ENCODE data around the gene NHSL1. TPM values are rescaled to one million over a fixed set of nuclear protein-coding genes. Genes with fewer than 3 reads are reported as not detected.

The NHSL1 gene
- total and polyA plus RNA-seq, 8 donors: 37.8 to 90.2 (median 76.8) TPM

DNA sequence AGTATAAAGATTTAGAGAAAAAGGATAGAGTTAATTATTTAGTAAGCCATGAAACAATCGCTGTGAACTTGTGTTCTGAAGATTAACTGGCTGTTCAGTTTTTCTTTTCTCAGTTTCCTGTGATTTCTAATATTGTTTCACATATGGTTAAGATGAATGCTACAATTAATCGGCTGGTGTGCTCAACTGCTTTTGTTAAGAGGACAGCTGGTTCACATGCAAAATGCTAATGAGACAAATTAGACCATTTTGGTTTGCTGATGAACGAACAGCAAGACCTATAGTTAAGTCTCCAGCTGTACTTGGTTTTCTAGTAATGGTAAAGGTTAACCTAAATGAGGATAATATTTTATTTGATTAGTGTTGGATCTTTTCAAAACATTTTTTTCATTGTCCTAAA, 10.8 kb upstream of the NHSL1 start:
- TF ChIP-seq, protein P1, sequence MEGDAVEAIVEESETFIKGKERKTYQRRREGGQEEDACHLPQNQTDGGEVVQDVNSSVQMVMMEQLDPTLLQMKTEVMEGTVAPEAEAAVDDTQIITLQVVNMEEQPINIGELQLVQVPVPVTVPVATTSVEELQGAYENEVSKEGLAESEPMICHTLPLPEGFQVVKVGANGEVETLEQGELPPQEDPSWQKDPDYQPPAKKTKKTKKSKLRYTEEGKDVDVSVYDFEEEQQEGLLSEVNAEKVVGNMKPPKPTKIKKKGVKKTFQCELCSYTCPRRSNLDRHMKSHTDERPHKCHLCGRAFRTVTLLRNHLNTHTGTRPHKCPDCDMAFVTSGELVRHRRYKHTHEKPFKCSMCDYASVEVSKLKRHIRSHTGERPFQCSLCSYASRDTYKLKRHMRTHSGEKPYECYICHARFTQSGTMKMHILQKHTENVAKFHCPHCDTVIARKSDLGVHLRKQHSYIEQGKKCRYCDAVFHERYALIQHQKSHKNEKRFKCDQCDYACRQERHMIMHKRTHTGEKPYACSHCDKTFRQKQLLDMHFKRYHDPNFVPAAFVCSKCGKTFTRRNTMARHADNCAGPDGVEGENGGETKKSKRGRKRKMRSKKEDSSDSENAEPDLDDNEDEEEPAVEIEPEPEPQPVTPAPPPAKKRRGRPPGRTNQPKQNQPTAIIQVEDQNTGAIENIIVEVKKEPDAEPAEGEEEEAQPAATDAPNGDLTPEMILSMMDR (IDR thresholded peaks at IDR 0.05): no peak
- Histone ChIP-seq H3K36me3 (no peaks in the 10 kb centered on the region), H3K4me1 (no peaks in the 10 kb centered on the region), H3K27ac (no peak overlapping the region), H3K27me3 (no peaks in the 10 kb centered on the region), H3K4me3 (no peak overlapping the region), H3K9me3 (no peaks in the 10 kb centered on the region)
- ATAC-seq (no peak), DNase-seq (no peak)
- intact Hi-C loops (cut with DNase I): loop anchor here in 1 of 2 donors (10.0 kb wide), 2 partner anchors 75 to 395 kb away; no protein-coding TSS in a partner anchor

DNA sequence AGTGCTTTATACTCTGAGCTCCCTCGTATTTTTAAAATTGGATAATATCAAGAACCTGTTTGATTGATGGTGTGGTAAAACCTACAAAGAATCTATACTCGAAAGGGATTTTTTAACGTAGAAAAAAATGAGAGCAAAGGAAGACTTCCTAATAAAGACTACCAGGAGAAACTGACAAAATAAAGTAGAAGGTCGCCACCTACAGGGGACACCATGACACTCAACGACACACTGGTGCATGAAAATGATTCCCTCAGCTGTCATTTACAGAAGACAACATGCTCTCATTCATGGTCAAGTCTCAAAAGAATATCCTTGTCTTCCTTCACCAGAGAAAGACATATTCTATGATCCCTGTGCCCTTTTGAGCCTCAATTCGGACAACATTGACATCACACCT, 10.1 kb upstream of the NHSL1 start:
- no peaks in the 10 kb centered on the region for H3K27me3 ChIP-seq
- no peaks in the 10 kb centered on the region for H3K36me3 ChIP-seq
- H3K4me1 ChIP-seq: no peaks in the 10 kb centered on the region
- DNase-seq (peak in 1 of 4 donors; percentile 36), ATAC-seq (peak; percentile 78)
- intact Hi-C loops (cut with DNase I): no loop called here
- H3K27ac ChIP-seq: no peak overlapping the region
- TF ChIP-seq, protein P1 (IDR thresholded peaks at IDR 0.05): peak; percentile 34 to 44
- H3K9me3 ChIP-seq: no peaks in the 10 kb centered on the region
- H3K4me3 ChIP-seq: no peak overlapping the region

DNA sequence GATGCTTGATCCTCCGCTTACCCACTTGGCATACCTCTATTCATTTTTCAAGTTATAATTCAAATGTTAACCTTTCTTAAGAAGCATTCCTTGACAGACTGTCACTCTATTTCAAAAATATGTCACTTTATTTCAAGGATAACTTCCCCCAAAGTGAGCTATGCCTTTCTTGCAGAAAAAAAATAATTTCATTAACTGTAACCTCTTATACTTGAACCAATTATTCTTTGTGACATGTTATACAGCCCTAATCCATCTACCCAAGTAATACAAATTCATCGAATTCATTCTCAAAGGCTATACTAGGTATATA, 9.3 kb upstream of the NHSL1 start:
- ATAC-seq (no peak), DNase-seq (no peak)
- intact Hi-C loops (cut with DNase I): no loop called here
- TF ChIP-seq, protein P1 (IDR thresholded peaks at IDR 0.05): no peak
- Histone ChIP-seq H3K36me3 (no peaks in the 10 kb centered on the region), H3K4me3 (no peak overlapping the region), H3K9me3 (no peaks in the 10 kb centered on the region), H3K27me3 (no peaks in the 10 kb centered on the region), H3K27ac (no peak overlapping the region), H3K4me1 (peaks cover 0 to 1% of the 10 kb centered on the region in 2 donors)

DNA sequence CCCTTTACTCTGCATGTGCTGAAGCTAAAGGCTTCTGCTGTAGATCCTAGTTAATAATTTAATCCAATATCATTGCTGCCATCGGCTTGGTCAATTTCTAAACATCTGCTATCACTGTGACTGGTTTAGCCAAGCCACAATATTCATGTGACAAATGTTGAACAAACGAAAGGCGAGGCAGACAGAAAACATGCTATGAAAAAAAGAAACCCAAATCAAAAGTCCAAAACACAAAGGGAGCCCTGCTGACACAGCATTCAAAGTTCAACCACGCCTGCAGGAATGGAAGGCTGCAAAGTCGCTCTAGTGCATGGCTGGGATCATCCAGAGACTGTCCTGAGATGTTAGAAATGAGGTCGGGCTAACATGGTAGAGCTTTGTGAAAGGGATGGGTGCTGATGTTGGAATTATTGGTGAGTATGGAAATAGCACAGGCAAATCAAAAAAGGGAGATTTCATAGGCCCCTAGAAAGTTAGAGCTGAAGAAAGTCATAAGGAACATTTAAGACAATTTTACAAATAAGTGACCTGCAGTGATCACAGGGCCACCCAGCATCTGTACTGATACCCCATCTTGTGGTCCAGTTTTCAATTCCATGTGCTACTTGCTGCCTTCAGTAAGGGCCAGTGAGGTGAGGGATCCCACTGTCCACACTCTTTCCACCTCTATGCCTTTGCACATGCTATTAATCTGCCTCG, 8.8 kb upstream of the NHSL1 start:
- intact Hi-C loops (cut with DNase I): no loop called here
- ATAC-seq: peak; percentile 8
- H3K4me3 ChIP-seq: no peak overlapping the region
- no peak overlapping the region for H3K27ac ChIP-seq
- no peak for DNase-seq
- no peaks in the 10 kb centered on the region for H3K36me3 ChIP-seq
- H3K27me3 ChIP-seq: no peaks in the 10 kb centered on the region
- TF ChIP-seq, protein P1 (IDR thresholded peaks at IDR 0.05): no peak
- H3K4me1 ChIP-seq: peaks cover 0 to 6% of the 10 kb centered on the region in 2 donors
- no peaks in the 10 kb centered on the region for H3K9me3 ChIP-seq

DNA sequence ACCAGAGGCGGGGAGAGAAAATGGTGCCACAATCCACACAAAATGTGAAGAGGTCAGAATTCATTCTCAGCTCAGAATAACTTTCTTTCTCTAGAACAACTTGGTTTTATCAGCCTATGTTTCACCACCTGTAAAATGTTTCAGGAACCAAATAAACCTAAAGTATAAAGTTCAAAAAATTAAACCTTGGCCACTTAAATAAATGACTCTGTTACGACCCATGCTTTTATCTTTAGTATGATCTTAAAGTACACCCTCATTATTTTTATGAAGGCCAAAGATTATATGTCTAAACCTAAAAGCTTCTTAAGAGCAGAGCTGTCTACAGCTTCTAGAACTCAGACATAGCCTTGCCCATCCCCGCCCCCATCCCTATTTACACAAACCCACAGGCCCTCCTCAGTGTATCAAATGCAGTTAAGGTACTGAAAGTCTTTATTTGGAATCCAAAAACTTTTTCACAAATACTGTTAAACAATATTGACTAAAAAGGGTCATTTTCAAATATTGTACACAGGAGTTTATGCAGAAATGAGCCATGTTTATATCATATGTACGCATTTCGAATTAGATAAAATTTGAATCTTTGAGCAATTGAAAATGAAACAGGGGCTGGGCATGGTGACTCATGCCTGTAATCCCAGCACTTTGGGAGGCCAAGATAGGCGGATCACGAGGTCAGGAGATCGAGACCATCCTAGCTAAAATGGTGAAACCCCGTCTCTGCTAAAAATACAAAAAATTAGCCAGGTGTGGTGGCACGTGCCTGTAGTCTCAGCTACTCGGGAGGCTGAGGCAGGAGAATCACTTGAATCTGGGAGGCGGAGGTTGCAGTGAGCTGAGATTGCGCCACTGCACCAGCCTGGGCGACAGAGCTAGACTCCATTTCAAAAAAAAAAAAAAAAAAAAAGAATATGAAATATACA, 5.7 kb upstream of the NHSL1 start:
- intact Hi-C loops (cut with DNase I): no loop called here
- TF ChIP-seq, protein P1 (IDR thresholded peaks at IDR 0.05): no peak
- H3K4me3 ChIP-seq: no peak overlapping the region

More for the DNA sequence above, 5.7 kb upstream of the NHSL1 start:
- ATAC-seq (no peak), DNase-seq (no peak)
- peaks cover 6 to 8% of the 10 kb centered on the region in 2 donors for H3K4me1 ChIP-seq
- H3K9me3 ChIP-seq: no peaks in the 10 kb centered on the region
- H3K36me3 ChIP-seq: no peaks in the 10 kb centered on the region
- H3K27me3 ChIP-seq: no peaks in the 10 kb centered on the region
- H3K27ac ChIP-seq: no peak overlapping the region
